Mesothelial cell of epicardium (in vitro differentiated cells): ENCODE data around the gene LRRC55. TPM values are rescaled to one million over a fixed set of nuclear protein-coding genes. Genes with fewer than 3 reads are reported as not detected.

ENCODE experiments used
- DNase-seq, 2 experiments: peaks; one replicate each; pipeline ENCODE4 v3.0.0; 2021; ENCODE audit warnings: low spot score in 2 of 2; ENCODE audit not compliant: unreplicated experiment in 2 of 2
- H3K27ac Mint-ChIP-seq: 2 replicates; pipeline ENCODE4 v1.8.0; 2021; ENCODE audit warnings: mixed read lengths
- H3K27me3 Mint-ChIP-seq: 2 replicates; pipeline ENCODE4 v1.8.0; 2021; ENCODE audit warnings: low read depth, mixed read lengths
- H3K36me3 Mint-ChIP-seq: 2 replicates; pipeline ENCODE4 v1.8.0; 2021; ENCODE audit warnings: mixed read lengths
- H3K4me1 Mint-ChIP-seq: 2 replicates; pipeline ENCODE4 v1.8.0; 2021; ENCODE audit warnings: mixed read lengths
- H3K4me3 Mint-ChIP-seq: 2 replicates; pipeline ENCODE4 v1.8.0; 2021; ENCODE audit warnings: mild to moderate bottlenecking, moderate library complexity, mixed read lengths
- H3K9me3 Mint-ChIP-seq: 2 replicates; pipeline ENCODE4 v1.8.0; 2021; ENCODE audit warnings: mixed read lengths
- CTCF ChIP-seq: fragments of 200-600 bp; sonication (generic); IDR thresholded peaks from one replicate; pipeline ENCODE4 v1.5.0; 2021; ENCODE audit warnings: antibody characterized with exemption; ENCODE audit not compliant: unreplicated experiment
- total RNA-seq: library from RNA; stranded (reverse); gene quantifications from 3 replicates; pipeline ENCODE4 v1.2.1, GENCODE V29; 2021

Gene LRRC55
- total RNA-seq, 1 donor from 2014 or later, result 13.2 TPM

DNA sequence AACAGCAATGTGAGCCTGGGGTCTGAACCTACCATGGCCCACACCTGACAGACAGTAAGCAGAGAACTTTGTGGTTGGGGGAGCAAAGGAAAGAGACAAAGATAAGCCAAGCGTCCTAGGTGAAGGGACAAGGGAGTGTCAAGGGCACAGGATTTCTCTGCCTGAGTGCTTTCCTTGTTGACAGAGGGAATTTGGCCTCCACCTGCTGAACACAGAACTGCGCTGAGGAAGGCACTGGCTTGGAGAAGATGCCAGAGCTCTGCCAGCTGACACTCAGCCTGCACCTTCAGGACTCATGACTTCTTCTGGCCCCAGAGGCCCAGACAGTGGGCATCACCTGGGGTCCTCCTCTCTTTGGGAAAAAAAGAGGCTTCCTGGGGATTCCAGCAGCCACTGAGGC lies 789 bp upstream of the LRRC55 start:
- Mint-ChIP-seq H3K9me3 (no peaks in the 10 kb centered on the region), H3K36me3 (no peaks in the 10 kb centered on the region), H3K4me3 (peak overlapping the region; percentile 50), H3K27ac (no peak overlapping the region), H3K27me3 (peaks cover 46% of the 10 kb centered on the region), H3K4me1 (peaks cover 31% of the 10 kb centered on the region)
- no peak for TF ChIP-seq CTCF
- DNase-seq, result no peak

DNA sequence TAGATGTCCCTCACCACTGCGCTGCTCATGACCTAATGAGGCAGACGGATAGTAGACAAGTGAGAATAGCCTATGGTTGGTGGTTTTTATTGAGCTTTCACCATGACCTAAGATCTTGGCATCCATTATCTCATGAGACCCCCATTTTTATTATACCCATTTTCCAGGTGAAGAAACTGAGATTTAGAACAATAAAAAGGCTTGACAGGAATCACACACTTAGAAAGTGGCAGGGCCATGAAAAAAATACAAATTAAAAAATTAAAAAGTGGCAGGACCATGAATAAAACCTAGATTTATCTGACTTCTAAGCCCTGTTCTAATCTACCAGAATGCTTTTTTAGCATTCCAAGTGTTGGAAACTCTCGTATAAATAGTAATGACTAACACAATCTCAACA lies 1.1 kb downstream of the LRRC55 start:
- H3K27me3 Mint-ChIP-seq, result peaks cover 47% of the 10 kb centered on the region
- peaks cover 4% of the 10 kb centered on the region for H3K36me3 Mint-ChIP-seq
- TF ChIP-seq CTCF, result no peak
- no peak overlapping the region for H3K27ac Mint-ChIP-seq
- no peak for DNase-seq
- H3K4me3 Mint-ChIP-seq, result no peak overlapping the region
- no peaks in the 10 kb centered on the region for H3K9me3 Mint-ChIP-seq
- H3K4me1 Mint-ChIP-seq, result peaks cover 29% of the 10 kb centered on the region

GRCh38 chr11:57190548-57190947 lies 8.8 kb downstream of the LRRC55 start:
- no peak for DNase-seq
- Mint-ChIP-seq H3K9me3 (peaks cover 3% of the 10 kb centered on the region), H3K4me3 (no peak overlapping the region), H3K27me3 (peaks cover 48% of the 10 kb centered on the region), H3K36me3 (peaks cover 4% of the 10 kb centered on the region), H3K4me1 (no peaks in the 10 kb centered on the region), H3K27ac (no peak overlapping the region)
- TF ChIP-seq CTCF, result no peak

GRCh38 chr11:57191311-57192219 lies 9.8 kb downstream of the LRRC55 start:
- no peaks in the 10 kb centered on the region for H3K4me1 Mint-ChIP-seq
- no peak for TF ChIP-seq CTCF
- peaks cover 3% of the 10 kb centered on the region for H3K9me3 Mint-ChIP-seq
- no peak overlapping the region for H3K27ac Mint-ChIP-seq
- H3K4me3 Mint-ChIP-seq, result no peak overlapping the region
- H3K27me3 Mint-ChIP-seq, result peaks cover 45% of the 10 kb centered on the region
- peaks cover 4% of the 10 kb centered on the region for H3K36me3 Mint-ChIP-seq
- DNase-seq, result no peak

DNA sequence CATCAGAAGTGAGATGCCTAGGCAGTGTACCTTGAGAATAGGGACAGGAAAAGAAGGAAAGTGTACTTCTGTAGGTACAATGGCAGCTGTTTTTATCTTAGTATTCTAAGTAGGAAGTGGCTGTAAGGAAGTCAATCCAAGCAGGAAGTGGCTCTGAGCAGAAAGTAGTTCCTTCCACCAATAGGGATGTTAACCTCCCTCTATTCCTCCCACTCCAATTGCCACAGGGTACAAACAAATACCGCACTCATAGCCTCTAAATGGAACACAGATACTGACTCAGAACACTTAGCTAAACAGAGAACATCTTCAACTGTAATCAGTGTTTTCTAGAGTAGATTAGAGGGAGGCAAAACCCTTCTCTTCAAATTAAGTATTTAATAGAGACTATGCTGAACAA lies 10.6 kb downstream of the LRRC55 start:
- H3K36me3 Mint-ChIP-seq, result peaks cover 4% of the 10 kb centered on the region
- peaks cover 43% of the 10 kb centered on the region for H3K27me3 Mint-ChIP-seq
- DNase-seq, result no peak
- H3K4me3 Mint-ChIP-seq, result no peak overlapping the region
- peaks cover 3% of the 10 kb centered on the region for H3K9me3 Mint-ChIP-seq
- H3K4me1 Mint-ChIP-seq, result no peaks in the 10 kb centered on the region
- TF ChIP-seq CTCF, result no peak
- H3K27ac Mint-ChIP-seq, result no peak overlapping the region
